ENCODE results near the gene IPCEF1. TPM values are rescaled to one million over a fixed set of nuclear protein-coding genes. Genes with fewer than 3 reads are reported as not detected.

IPCEF1 gene
- total RNA-seq, 4 donors from 2014 or later, result 0.37 to 8.7 (median 3.8) TPM

GRCh38 chr6:154402081-154402780 lies 45.6 kb upstream of the IPCEF1 start:
- H3K36me3 ChIP-seq, result peaks cover 0 to 6% (median 0%) of the 10 kb centered on the region in 4 donors
- peaks cover 0 to 8% (median 3%) of the 10 kb centered on the region in 4 donors for H3K4me1 ChIP-seq
- DNase-seq, result no peak
- in situ Hi-C loops (cut with MboI; ENCODE audit: low pct_ligation_motif_present in 1 of 4, low pct_unique_long_range_greater_than_20kb in 1 of 4, low sequenced_read_pairs in 3 of 4) (no loop called here), intact Hi-C loops (cut with DNase I; ENCODE audit: low total_unique reads) (loop anchor here (10.0 kb wide), 1 partner anchor 247 kb away; no protein-coding TSS in a partner anchor)
- H3K9me3 ChIP-seq, result no peaks in the 10 kb centered on the region
- TF ChIP-seq CTCF (IDR thresholded peaks at IDR 0.05) (no peak), EP300 (IDR thresholded peaks at IDR 0.05; ENCODE audit: low read depth) (no peak), POLR2A (IDR thresholded peaks at IDR 0.05) (no peak), POLR2AphosphoS5 (IDR thresholded peaks at IDR 0.05) (no peak)
- 91 to 94% methylated on average over 3 to 6 of the region's 6 CpGs for WGBS, 2 donors (ENCODE audit: low coverage in 1 of 2)
- H3K4me3 ChIP-seq, result no peak overlapping the region
- H3K27ac ChIP-seq, result no peak overlapping the region
- H3K27me3 ChIP-seq, result no peaks in the 10 kb centered on the region

GRCh38 chr6:154399097-154399496 lies 42.5 kb upstream of the IPCEF1 start:
- in situ Hi-C loops (cut with MboI; ENCODE audit: low pct_ligation_motif_present in 1 of 4, low pct_unique_long_range_greater_than_20kb in 1 of 4, low sequenced_read_pairs in 3 of 4) (no loop called here), intact Hi-C loops (cut with DNase I; ENCODE audit: low total_unique reads) (no loop called here)
- H3K9me3 ChIP-seq, result no peaks in the 10 kb centered on the region
- H3K36me3 ChIP-seq, result peaks cover 0 to 6% (median 0%) of the 10 kb centered on the region in 4 donors
- TF ChIP-seq EP300 (IDR thresholded peaks at IDR 0.05; ENCODE audit: low read depth) (no peak), CTCF (IDR thresholded peaks at IDR 0.05) (no peak), POLR2A (IDR thresholded peaks at IDR 0.05) (no peak), POLR2AphosphoS5 (IDR thresholded peaks at IDR 0.05) (no peak)
- H3K4me3 ChIP-seq, result no peak overlapping the region
- H3K27ac ChIP-seq, result no peak overlapping the region
- H3K4me1 ChIP-seq, result peaks cover 0 to 7% (median 0%) of the 10 kb centered on the region in 4 donors
- DNase-seq, result no peak
- WGBS, 2 donors (ENCODE audit: low coverage in 1 of 2), result 87 to 95% methylated on average over 5 of the region's 5 CpGs
- no peaks in the 10 kb centered on the region for H3K27me3 ChIP-seq

GRCh38 chr6:154397491-154398195 lies 41.0 kb upstream of the IPCEF1 start:
- H3K9me3 ChIP-seq, result no peaks in the 10 kb centered on the region
- in situ Hi-C loops (cut with MboI; ENCODE audit: low pct_ligation_motif_present in 1 of 4, low pct_unique_long_range_greater_than_20kb in 1 of 4, low sequenced_read_pairs in 3 of 4), result no loop called here
- no peak for DNase-seq
- H3K4me1 ChIP-seq, result no peaks in the 10 kb centered on the region
- no peaks in the 10 kb centered on the region for H3K27me3 ChIP-seq
- H3K4me3 ChIP-seq, result no peak overlapping the region
- intact Hi-C loops (cut with DNase I; ENCODE audit: low total_unique reads), result no loop called here
- H3K36me3 ChIP-seq, result peaks cover 0 to 6% (median 0%) of the 10 kb centered on the region in 4 donors
- WGBS, 2 donors (ENCODE audit: low coverage in 1 of 2), result 86 to 98% methylated on average over 7 to 9 of the region's 9 CpGs
- H3K27ac ChIP-seq, result no peak overlapping the region
- TF ChIP-seq POLR2A (IDR thresholded peaks at IDR 0.05) (no peak), CTCF (IDR thresholded peaks at IDR 0.05) (no peak), POLR2AphosphoS5 (IDR thresholded peaks at IDR 0.05) (no peak), EP300 (IDR thresholded peaks at IDR 0.05; ENCODE audit: low read depth) (no peak)

- no peak for TF ChIP-seq POLR2AphosphoS5 (IDR thresholded peaks at IDR 0.05)
- TF ChIP-seq CTCF (IDR thresholded peaks at IDR 0.05), result no peak
- no peak for DNase-seq
- Histone ChIP-seq H3K27me3 (no peaks in the 10 kb centered on the region), H3K36me3 (no peaks in the 10 kb centered on the region), H3K9me3 (no peaks in the 10 kb centered on the region), H3K4me3 (no peak overlapping the region), H3K4me1 (no peaks in the 10 kb centered on the region), H3K27ac (no peak overlapping the region)
- in situ Hi-C loops (cut with MboI; ENCODE audit: low pct_ligation_motif_present in 1 of 4, low pct_unique_long_range_greater_than_20kb in 1 of 4, low sequenced_read_pairs in 3 of 4) (no loop called here), intact Hi-C loops (cut with DNase I; ENCODE audit: low total_unique reads) (no loop called here)
- WGBS, 2 donors (ENCODE audit: low coverage in 1 of 2), result 84 to 93% methylated on average over 5 to 6 of the region's 6 CpGs
Measured at GRCh38 chr6:154395878-154396277, 39.3 kb upstream of the IPCEF1 start.

Data from transverse colon (tissue), 4 donors.